Coronary artery (tissue), 2 donors: ENCODE results near the gene GRIN2D.

Experiments used
- DNase-seq: peaks from one replicate; pipeline ENCODE4 v3.0.0-alpha.2; 2017; ENCODE audit warnings: low spot score
- H3K27ac ChIP-seq, 2 donors: fragments of 200-600 bp; sonication (generic); one replicate each; pipeline ENCODE4 v1.5.1; 2016 to 2019
- H3K4me3 ChIP-seq: fragments of 200-600 bp; sonication (generic); 2 replicates; pipeline ENCODE4 v1.5.1; 2016; ENCODE audit warnings: mild to moderate bottlenecking, moderate library complexity
- CTCF ChIP-seq: fragments of 200-600 bp; sonication (generic); IDR thresholded peaks from one replicate; pipeline ENCODE4 v1.5.1; 2019; ENCODE audit warnings: antibody characterized with exemption

GRIN2D gene

GRCh38 chr19:48405010-48405659, 11.7 kb downstream of the GRIN2D start:
- no peak for DNase-seq
- H3K27ac ChIP-seq = no peak overlapping the region
- no peak for TF ChIP-seq CTCF
- H3K4me3 ChIP-seq = no peak overlapping the region

- no peak overlapping the region for H3K4me3 ChIP-seq
- no peak for DNase-seq
- TF ChIP-seq CTCF = no peak
- H3K27ac ChIP-seq = no peak overlapping the region
Observed at GRCh38 chr19:48405850-48406249, 12.4 kb downstream of the GRIN2D start.

- DNase-seq = no peak
- no peak overlapping the region for H3K4me3 ChIP-seq
- no peak overlapping the region for H3K27ac ChIP-seq
- TF ChIP-seq CTCF = no peak
Observed at GRCh38 chr19:48413879-48414587, 20.6 kb downstream of the GRIN2D start.

GRCh38 chr19:48415395-48415794, 21.9 kb downstream of the GRIN2D start:
- H3K27ac ChIP-seq = no peak overlapping the region
- TF ChIP-seq CTCF = no peak
- no peak for DNase-seq
- H3K4me3 ChIP-seq = peak overlapping the region; percentile 47

GRCh38 chr19:48415806-48416221, 22.3 kb downstream of the GRIN2D start:
- Histone ChIP-seq H3K4me3 (peak overlapping the region; percentile 47), H3K27ac (no peak overlapping the region)
- no peak for DNase-seq
- TF ChIP-seq CTCF = no peak

GRCh38 chr19:48417421-48417820, 24.0 kb downstream of the GRIN2D start:
- Histone ChIP-seq H3K27ac (no peak overlapping the region), H3K4me3 (no peak overlapping the region)
- TF ChIP-seq CTCF = no peak
- no peak for DNase-seq
